Activated CD8-positive, alpha-beta T cell treated with anti-CD3 and anti-CD28 coated beads for 36 hours (primary cell): ENCODE results near the gene CAPN5. TPM values are rescaled to one million over a fixed set of nuclear protein-coding genes. Genes with fewer than 3 reads are reported as not detected.

Source experiments
- ATAC-seq: fragments of 200-7000 bp; cut with Tn5 transposase; one replicate; pipeline ENCODE4 v1.10.0; 2021; ENCODE audit warnings: mild to moderate bottlenecking, moderate library complexity
- CTCF ChIA-PET: fragments of 350-600 bp; sonication (Branson Sonifier 250); formaldehyde crosslinking; loops from one replicate; lab custom pipeline; 2021; ENCODE audit warnings: antibody characterized with exemption; lab: Charles Lee
- POLR2A ChIA-PET: fragments of 350-600 bp; sonication (Branson Sonifier 250); formaldehyde crosslinking; loops from one replicate; lab custom pipeline; 2021; ENCODE audit warnings: antibody characterized with exemption; lab: Charles Lee
- DNase-seq: peaks from one replicate; pipeline ENCODE4 v3.0.0-alpha.2; 2020
- H3K27ac Mint-ChIP-seq: one replicate; pipeline ENCODE4 v1.8.0; 2021; ENCODE audit warnings: mild to moderate bottlenecking, mixed read lengths
- H3K27me3 Mint-ChIP-seq: one replicate; pipeline ENCODE4 v1.8.0; 2021; ENCODE audit warnings: mixed read lengths
- H3K36me3 Mint-ChIP-seq: one replicate; pipeline ENCODE4 v1.8.0; 2021; ENCODE audit warnings: low read depth, mixed read lengths
- H3K4me1 Mint-ChIP-seq: one replicate; pipeline ENCODE4 v1.8.0; 2021; ENCODE audit warnings: low read depth, mixed read lengths
- H3K4me3 Mint-ChIP-seq: one replicate; pipeline ENCODE4 v1.8.0; 2021; ENCODE audit warnings: mild to moderate bottlenecking, moderate library complexity, mixed read lengths
- H3K9me3 Mint-ChIP-seq: one replicate; pipeline ENCODE4 v1.8.0; 2021; ENCODE audit warnings: mixed read lengths
- intact Hi-C: fragments of 100-400 bp; cut with micrococcal nuclease; formaldehyde crosslinking; loops from one replicate; pipeline ENCODE4 v1.10.0; 2022
- total RNA-seq, 2 experiments: library from RNA; stranded (reverse); gene quantifications; one replicate each; pipeline ENCODE4 v1.2.3, GENCODE V29; 2021
- TF ChIP-seq, protein P1 (sequence below): fragments of 200-600 bp; IDR thresholded peaks from one replicate; pipeline ENCODE4 v1.8.0; 2022; ENCODE audit warnings: antibody characterized with exemption, mild to moderate bottlenecking

The CAPN5 gene
- total RNA-seq, 2 experiments from 2014 or later = 1.6 to 2.2 TPM

DNA sequence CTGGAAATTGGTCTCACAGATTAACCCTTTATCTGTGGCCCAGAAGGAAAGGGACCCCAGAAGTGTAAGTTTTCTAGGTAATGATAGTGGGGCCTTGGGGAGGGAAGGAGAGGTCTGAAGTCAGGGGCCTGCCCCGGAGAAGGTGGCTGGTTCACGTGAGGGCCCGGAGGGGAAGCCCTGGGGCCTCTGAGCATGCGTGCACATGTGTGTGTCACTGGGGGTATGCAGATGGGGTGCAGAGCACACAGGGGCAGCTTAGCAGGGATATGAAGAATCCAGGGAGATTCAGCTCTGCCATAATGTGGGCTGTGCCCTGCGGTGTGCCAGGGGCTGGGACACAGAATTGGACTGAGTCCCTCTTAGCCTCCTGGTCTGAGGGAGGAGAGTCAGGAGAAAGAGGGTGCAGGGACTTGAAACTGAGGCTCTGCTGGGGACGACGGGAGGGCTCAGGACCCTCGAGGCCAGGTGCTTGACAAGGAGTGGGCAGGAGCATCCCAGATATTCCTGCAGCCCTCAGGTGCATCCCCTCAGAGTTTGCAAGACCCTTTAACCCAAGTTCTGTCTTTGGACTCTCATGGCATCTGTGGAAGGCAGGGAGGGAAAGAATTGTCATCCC, 76.7 kb downstream of the CAPN5 start:
- ChIA-PET POLR2A (no interaction called here), CTCF (interaction anchor here (0.9 to 5.3 kb wide), 3 partner anchors 8 to 44 kb away, joined by 5 to 27 read pairs (median 6); partner anchors contain the start of gene MYO7A)
- H3K4me3 Mint-ChIP-seq = no peak overlapping the region
- H3K27me3 Mint-ChIP-seq = peaks cover 1% of the 10 kb centered on the region
- no peak for DNase-seq
- no peaks in the 10 kb centered on the region for H3K9me3 Mint-ChIP-seq
- ATAC-seq = no peak
- no peaks in the 10 kb centered on the region for H3K36me3 Mint-ChIP-seq
- peaks cover 32% of the 10 kb centered on the region for H3K4me1 Mint-ChIP-seq
- H3K27ac Mint-ChIP-seq = no peak overlapping the region
- TF ChIP-seq, protein P1, sequence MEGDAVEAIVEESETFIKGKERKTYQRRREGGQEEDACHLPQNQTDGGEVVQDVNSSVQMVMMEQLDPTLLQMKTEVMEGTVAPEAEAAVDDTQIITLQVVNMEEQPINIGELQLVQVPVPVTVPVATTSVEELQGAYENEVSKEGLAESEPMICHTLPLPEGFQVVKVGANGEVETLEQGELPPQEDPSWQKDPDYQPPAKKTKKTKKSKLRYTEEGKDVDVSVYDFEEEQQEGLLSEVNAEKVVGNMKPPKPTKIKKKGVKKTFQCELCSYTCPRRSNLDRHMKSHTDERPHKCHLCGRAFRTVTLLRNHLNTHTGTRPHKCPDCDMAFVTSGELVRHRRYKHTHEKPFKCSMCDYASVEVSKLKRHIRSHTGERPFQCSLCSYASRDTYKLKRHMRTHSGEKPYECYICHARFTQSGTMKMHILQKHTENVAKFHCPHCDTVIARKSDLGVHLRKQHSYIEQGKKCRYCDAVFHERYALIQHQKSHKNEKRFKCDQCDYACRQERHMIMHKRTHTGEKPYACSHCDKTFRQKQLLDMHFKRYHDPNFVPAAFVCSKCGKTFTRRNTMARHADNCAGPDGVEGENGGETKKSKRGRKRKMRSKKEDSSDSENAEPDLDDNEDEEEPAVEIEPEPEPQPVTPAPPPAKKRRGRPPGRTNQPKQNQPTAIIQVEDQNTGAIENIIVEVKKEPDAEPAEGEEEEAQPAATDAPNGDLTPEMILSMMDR = no peak
- intact Hi-C loops = no loop called here

DNA sequence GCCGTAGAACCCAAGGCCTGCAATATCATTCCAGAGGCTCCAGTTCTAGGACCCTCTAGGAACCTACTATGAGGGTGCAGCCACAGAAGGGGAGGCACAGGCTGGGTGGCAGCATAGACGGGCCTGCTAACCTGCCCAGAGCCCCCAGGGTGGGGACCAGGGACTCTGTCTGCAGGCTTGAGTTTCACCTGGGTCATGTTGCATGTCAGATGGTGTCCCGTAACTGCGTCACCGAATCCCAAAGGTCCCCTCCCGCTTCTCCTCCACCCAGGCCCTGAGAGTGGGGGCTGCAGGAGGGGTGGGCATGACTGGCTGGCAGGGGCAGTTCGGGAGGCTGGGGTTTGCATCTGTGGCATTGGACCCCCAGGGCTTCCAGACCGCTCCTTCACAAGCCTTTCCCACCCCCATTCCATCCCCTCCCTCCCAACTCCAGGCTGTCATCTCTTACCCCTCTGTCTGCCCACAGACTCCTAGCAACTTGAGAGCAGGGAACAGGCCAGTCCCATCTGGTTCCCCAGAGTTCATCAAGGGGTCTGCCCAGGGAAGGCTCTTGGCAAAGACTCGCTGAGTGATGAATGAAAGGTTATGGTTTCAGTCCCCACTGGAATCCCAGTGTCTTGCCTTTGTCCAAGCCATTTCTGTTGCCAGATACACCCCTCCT, 77.6 kb downstream of the CAPN5 start:
- Mint-ChIP-seq H3K36me3 (no peaks in the 10 kb centered on the region), H3K9me3 (no peaks in the 10 kb centered on the region), H3K4me3 (no peak overlapping the region), H3K27me3 (peaks cover 1% of the 10 kb centered on the region), H3K4me1 (peaks cover 35% of the 10 kb centered on the region), H3K27ac (no peak overlapping the region)
- no peak for DNase-seq
- no peak for ATAC-seq
- ChIA-PET POLR2A (no interaction called here), CTCF (no interaction called here)
- TF ChIP-seq, protein P1 = no peak
- intact Hi-C loops = no loop called here

DNA sequence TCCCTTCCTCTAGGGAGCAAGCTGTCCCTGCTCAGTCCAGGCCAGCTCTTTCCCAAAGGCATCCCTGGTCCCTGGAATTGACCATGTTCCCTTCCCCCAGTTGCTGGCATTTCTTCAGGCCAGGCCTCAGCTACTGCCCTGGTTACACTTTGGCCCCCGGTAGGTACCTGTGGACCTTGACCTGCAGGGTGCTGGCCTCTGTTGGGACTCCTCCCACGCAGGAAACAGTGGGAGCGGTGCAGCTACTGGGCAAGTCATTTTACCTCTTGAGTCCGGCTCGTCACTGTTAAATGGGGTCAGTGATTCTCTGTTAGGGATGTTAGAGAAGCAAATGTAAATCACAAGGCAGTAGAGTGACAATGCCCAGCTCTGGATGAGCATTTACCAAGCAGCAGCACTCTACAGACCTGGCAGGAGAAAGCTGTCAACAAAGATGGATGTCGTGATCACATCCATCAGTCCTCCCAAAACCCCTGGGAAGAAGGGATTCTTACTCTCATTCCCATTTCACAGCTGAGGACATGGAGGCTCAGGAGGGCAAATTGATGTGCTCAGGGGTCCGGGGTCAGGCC, 78.2 kb downstream of the CAPN5 start:
- intact Hi-C loops = no loop called here
- ChIA-PET CTCF (no interaction called here), POLR2A (no interaction called here)
- H3K4me3 Mint-ChIP-seq = no peak overlapping the region
- H3K27me3 Mint-ChIP-seq = no peaks in the 10 kb centered on the region
- H3K36me3 Mint-ChIP-seq = no peaks in the 10 kb centered on the region
- no peak overlapping the region for H3K27ac Mint-ChIP-seq
- no peaks in the 10 kb centered on the region for H3K9me3 Mint-ChIP-seq
- TF ChIP-seq, protein P1 = no peak
- peaks cover 35% of the 10 kb centered on the region for H3K4me1 Mint-ChIP-seq
- ATAC-seq (no peak), DNase-seq (no peak)

DNA sequence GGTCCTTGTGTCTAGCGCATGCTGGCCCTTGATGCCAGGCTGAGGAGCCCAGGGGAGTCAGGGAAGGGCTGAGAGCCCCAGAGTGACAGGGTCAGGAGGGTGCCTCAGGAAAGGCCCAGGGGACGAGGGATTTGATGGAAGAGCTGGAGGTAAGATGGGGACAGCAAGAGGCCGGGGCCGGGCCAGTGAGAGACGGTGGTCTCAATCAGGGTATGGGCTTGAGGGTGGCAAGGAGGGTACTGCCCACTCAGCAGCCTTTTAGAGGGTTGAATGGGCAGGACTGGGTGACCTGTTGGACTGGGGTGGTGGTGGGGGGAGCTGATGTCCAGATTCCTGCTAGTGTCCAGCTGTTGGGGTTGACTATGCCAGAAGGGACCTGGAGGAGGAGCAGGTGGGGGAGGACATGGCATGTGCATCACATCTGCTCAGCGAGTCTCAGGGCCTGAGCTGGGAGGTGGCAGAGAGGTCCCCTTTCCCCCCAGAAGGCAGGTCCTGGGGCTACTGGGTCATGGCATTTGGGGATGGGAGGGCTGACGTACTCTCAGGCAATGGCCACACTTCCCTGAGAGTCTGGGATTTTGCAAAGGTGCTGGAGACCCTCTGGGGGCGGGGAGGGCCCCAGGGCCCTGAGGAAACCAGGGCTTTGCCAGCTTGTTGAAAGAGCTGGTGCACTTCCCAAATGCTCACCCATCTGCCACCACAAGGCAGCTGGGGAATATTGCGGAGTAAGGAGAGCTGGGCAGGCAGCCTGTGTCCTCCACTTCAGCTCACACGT, 79.7 kb downstream of the CAPN5 start:
- H3K4me3 Mint-ChIP-seq = no peak overlapping the region
- intact Hi-C loops = no loop called here
- no peak overlapping the region for H3K27ac Mint-ChIP-seq
- DNase-seq = no peak
- POLR2A ChIA-PET = interaction anchor here (1.6 kb wide), 1 partner anchor 11 kb away, joined by 7 read pairs; no protein-coding TSS in a partner anchor
- H3K36me3 Mint-ChIP-seq = no peaks in the 10 kb centered on the region
- H3K9me3 Mint-ChIP-seq = no peaks in the 10 kb centered on the region
- CTCF ChIA-PET = interaction anchor here (1.3 to 1.5 kb wide), 3 partner anchors 19 to 402 kb away, joined by 3 to 7 read pairs (median 3); no protein-coding TSS in a partner anchor
- no peaks in the 10 kb centered on the region for H3K27me3 Mint-ChIP-seq
- H3K4me1 Mint-ChIP-seq = peaks cover 39% of the 10 kb centered on the region
- TF ChIP-seq, protein P1 = no peak
- no peak for ATAC-seq
